Frontal cortex (tissue), 4 donors: ENCODE measurements around the gene CEPT1. TPM values are rescaled to one million over a fixed set of nuclear protein-coding genes. Genes with fewer than 3 reads are reported as not detected.
"Not testable (repeated sequence)": the region's sequence is repeated elsewhere in the genome, so short reads cannot be mapped to it uniquely, and the experiment has no call there.

Experiments
- DNase-seq, 2 donors: peaks; one replicate each; pipeline ENCODE4 v3.0.0; 2012; ENCODE audit warnings: low spot score in 2 of 2
- FAIRE-seq: peaks from 2 replicates; lab custom pipeline; 2012; peaks lifted over from hg19 to GRCh38; lab: Jason Lieb, UNC
- total RNA-seq: library from RNA; depleted of rRNA; stranded (reverse); fragments of >200 nt; gene quantifications from one replicate; pipeline ENCODE4 v1.2.3, GENCODE V29; 2014
- donor health status: control.
- donor health status: control.
- donor health status: control.

The CEPT1 gene
- 47.7 TPM for total RNA-seq

DNA sequence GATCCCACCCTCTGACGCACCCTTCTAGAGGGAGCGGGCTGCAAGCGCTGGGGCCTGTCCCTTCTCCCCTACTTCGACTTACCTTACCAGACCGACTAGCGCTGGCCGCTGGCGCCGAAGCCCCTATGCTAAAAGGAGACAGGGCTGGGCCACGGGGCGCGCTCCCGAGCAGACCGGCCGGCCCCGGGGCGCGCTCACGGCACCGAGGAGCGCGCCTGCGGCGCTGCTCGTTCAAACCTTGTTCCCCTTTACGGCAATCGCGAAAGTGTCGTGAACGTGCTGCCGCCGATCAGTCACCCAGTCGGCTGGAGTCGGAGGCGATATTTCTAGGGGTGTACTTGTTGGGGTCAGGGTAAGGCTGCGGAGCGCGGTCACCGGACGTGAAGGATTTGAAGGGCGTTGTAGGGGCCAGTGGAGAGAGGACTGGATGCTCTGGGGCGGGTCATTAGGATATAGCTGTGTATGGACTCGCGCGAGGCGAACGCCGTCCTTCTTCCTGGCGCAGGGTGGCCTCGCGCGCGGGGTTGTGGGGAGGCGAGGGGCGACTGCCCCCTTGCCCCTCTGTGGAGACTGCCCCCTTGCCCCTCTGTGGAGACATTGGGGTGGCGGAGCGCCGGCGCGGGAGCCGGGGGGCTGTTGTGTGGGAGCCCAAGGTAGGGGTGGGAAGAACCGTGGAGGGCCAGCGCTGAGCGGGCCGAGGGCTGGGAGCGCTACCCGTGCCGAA lies at the start of gene CEPT1, which contains the start of gene DRAM2:
Gene CEPT1 (plus strand): TSS at position 268 of the 724 bp plus-strand sequence. CDS start 7,492 bp downstream, outside the sequence.
Gene DRAM2 (minus strand): TSS at position 138 of the 724 bp plus-strand sequence. CDS start 8,539 bp downstream, outside the sequence.
- DNase-seq (peak; percentile 84 to 88), FAIRE-seq (no peak)

DNA sequence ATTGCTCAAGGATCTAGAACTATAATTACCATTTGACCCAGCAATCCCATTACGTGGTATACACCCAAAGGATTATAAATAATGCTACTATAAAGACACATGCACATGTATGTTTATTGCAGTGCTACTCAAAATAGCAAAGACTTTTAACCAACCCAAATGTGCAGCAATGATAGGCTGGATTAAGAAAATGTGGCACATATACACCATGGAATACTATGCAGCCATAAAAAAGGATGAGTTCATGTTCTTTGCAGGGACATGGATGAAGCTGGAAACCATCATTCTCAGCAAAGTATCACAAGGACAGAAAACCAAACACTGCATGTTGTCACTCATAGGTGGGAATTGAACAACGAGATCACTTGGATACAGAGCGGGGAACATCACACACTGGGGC lies 44.6 kb upstream of the CEPT1 start:
- not testable (repeated sequence) for DNase-seq, FAIRE-seq

DNA sequence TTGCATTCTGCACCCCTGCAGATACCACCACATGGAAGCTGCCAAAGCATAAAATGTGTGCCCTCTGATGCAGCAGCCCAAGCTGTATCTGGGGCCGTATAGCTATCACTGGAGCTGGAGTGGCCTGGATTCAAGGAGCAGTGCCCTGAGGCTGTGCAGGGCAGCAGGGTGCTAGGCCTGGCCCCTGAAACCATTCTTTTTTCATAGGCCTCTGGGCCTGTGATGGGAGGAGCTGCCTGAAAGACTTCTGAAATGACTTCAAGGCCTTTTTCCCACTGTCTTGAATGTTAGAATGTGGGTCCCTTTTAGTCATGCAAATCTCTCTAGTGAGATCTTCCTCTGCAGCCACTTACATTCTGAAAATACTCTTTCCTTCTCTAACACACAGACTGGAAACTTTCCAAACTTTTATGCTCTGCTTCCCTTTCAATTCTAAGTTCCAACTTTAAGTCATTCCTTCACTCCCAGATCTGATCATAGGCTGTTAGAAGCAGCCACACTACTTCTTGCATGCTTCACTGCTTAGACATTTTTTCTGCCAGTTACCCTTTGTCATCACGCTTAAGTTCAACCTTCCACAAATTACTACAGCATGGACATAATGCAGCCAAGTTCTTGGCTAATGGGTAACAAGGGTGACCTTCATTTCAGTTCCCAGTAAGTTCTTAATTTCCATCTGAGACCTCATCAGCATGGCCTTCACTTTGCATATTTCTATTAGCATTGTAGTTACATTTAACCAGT lies 42.5 kb upstream of the CEPT1 start:
- DNase-seq, result no peak
- no peak for FAIRE-seq

DNA sequence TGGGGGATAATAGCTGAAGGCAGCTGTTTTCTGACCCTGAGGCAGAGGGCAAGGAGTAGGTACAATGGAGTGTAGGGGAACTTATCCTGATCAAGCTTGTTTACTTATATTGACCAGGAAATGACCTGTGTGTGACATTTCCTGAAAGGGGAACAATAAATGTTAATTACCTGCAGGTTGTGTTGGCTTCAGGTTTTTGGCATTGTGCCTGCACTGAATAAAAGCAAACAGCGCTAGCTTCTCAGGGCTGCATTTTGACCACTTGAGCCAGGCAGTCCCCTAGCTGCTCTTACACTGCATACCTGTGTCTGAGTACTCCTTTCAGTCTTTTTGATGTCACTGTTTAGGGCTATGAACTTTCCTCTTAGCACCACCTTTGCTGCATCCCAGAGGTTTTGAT lies 40.7 kb upstream of the CEPT1 start:
- FAIRE-seq, result no peak

DNA sequence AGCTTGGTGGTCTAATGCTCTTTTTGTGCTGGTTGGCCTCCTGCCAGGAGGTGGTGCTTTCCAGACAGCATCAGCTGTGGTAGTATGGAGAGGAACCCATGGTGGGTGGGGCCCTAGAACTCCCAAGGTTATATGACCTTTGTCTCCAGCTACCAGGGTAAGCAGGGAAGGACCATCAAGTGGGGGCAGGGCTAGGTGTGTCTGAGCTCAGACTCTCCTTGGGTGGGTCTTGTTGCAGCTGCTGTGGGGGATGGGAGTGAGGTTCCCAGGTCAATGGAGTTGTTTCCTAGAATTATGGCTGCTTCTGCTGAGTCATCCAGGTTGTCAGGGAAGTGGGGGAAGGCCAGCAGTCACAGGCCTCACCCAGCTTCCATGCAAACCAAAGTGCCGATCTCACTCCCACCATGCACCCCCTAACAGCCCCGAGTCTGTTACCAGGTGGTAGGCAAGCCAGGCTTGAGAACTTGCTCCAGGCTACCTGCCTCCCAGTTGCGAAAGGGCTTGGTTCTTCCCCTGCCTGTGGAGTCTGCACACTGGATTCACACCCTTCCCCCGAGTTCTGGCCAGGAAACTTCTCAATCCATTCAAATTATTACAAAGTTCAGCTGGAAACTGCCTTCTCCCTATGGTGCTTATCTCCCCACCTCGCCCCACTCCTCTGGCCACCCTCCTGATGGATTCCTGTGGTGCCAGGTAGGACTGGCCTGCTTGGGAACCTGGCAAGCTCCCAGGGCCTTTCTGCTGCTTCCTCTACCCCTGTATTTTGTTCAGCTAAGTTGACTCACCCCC lies 38.0 kb upstream of the CEPT1 start:
- DNase-seq, result no peak
- no peak for FAIRE-seq

More for the DNA sequence above, 40.7 kb upstream of the CEPT1 start:
- DNase-seq, result no peak

GRCh38 chr1:111104981-111105380 lies 35.0 kb upstream of the CEPT1 start:
- FAIRE-seq, result no peak
- no peak for DNase-seq

GRCh38 chr1:111110197-111110899 lies 29.7 kb upstream of the CEPT1 start:
- FAIRE-seq, result no peak
- DNase-seq, result no peak

- DNase-seq (no peak), FAIRE-seq (no peak)
Measured at GRCh38 chr1:111116496-111116895, 23.5 kb upstream of the CEPT1 start.

DNA sequence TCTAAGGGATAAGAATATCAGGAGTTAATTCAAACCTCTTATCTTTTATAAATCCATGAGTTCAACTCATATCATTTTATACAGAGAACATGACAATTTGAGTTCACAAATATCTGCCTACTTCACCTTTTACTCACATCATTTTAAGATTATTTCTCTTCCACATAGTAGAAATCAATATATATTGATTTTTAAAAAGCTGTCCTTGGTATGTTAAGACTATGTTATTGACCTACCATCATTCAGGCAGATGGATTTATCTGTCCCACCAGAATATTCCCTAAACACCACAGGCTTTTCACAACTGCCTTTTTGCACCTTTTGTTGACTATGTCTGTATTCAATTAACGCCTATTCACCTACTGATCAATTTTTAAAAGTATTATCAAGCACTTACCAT lies 13.7 kb upstream of the CEPT1 start:
- DNase-seq (no peak), FAIRE-seq (no peak)

- DNase-seq (no peak), FAIRE-seq (no peak)
Measured at GRCh38 chr1:111127923-111128643, 11.9 kb upstream of the CEPT1 start.

DNA sequence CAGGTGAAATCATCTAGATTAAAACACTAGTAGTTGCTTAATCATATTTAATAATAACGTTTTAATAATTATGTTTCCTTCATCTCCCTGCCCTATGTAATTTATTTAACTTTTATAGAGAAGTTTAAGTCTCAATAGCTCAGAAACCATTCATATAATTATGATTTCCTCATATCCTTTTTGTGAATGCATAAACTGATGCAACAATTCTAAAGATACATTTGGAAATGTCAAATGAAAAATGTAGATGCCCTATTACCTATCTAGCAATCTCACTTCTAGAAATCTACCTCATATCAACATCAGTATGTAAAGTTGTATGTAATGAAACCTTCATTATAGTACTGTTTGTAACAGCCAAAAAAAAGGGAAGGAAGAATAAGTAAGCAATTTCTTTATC lies 10.6 kb upstream of the CEPT1 start:
- DNase-seq (no peak), FAIRE-seq (no peak)

GRCh38 chr1:111131693-111132092 lies 8.3 kb upstream of the CEPT1 start:
- DNase-seq, result no peak
- FAIRE-seq, result no peak

GRCh38 chr1:111133866-111134265 lies 6.2 kb upstream of the CEPT1 start:
- DNase-seq (no peak), FAIRE-seq (no peak)

DNA sequence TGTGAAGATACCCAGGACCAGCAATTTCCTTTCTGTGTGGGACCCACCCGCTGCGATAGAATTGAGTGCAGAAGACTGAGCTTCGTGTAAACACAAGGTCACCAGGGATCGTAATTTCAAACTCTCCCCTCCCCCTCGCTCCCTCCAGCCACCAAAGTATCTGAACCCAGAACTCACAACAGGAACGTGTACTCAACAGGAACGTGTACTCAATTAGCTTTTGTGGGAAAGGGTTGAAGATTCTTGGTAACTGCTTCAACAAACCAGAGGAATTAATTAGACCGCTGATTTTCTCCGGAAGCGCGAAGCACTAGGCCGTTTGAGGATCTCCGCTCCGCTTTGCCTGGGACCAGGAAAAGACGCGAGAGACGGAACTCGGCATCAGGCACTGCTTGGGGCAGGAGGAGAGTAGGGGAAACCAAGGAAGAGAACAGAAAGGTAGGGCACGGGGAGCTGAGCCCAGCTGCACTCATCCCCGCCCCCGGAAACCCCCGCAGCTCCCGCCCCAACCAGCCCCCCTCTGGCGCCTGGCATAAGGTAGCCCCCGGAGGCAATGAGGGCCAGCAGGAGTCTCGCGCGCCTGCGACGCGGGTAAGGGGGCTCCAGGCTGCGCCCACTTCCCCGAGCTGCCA lies 583 bp upstream of the CEPT1 start:
- DNase-seq (peak; percentile 31 to 45), FAIRE-seq (no peak)

DNA sequence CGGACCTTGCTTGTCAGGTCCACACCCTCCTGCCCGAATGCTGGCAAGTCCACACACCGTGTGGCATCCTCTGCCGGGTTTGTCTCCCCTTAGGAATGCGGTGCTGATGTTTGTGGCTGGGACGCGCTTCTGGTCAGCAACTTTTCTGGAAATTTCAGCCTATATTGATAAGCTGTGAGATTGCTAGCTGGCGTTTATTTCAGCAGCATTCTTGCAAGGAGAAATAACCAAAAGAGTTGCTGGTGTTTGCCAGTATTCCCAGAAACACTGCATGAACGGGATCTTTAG lies 601 bp downstream of the CEPT1 start:
- no peak for FAIRE-seq
- no peak for DNase-seq

- DNase-seq (no peak), FAIRE-seq (no peak)
Measured at GRCh38 chr1:111141245-111142220, 1.5 kb downstream of the CEPT1 start.

DNA sequence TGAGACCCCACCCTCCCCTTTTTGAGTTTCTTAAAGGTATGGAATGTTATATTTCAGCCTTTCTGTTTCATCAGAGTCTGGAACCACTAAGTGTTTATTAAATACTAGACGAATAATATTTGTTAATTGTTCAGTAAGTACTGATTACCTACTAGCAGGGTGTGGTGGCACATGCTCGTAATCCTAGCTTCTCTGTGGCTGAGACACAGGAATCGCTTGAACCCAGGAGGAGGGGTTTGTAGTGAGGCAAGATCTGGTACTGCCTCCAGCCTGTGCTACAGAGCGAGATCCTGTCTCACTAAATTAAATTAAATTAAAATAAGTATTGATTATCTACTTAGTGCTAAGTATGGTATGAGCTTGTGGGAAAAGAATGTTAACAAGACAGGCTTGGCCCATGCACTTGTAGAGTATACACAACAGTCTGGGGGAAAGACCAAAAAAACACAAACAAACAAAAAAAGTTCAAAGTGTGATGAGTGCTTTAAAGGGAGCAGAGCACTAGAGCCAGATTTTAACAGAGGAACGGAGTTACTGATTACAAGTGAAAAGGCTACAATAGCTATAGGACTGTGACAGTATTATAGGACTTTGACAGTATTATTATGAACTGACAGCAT lies 2.4 kb downstream of the CEPT1 start:
- no peak for DNase-seq
- no peak for FAIRE-seq
